GM19467 (cell line): ENCODE data around the gene NECTIN1.

Experiments used
- ATAC-seq: cut with Tn5 transposase; IDR thresholded peaks from one replicate; pipeline ENCODE4 v1.9.1; 2021; ENCODE audit warnings: mild to moderate bottlenecking, moderate library complexity; ENCODE audit not compliant: unreplicated experiment

NECTIN1 gene

DNA sequence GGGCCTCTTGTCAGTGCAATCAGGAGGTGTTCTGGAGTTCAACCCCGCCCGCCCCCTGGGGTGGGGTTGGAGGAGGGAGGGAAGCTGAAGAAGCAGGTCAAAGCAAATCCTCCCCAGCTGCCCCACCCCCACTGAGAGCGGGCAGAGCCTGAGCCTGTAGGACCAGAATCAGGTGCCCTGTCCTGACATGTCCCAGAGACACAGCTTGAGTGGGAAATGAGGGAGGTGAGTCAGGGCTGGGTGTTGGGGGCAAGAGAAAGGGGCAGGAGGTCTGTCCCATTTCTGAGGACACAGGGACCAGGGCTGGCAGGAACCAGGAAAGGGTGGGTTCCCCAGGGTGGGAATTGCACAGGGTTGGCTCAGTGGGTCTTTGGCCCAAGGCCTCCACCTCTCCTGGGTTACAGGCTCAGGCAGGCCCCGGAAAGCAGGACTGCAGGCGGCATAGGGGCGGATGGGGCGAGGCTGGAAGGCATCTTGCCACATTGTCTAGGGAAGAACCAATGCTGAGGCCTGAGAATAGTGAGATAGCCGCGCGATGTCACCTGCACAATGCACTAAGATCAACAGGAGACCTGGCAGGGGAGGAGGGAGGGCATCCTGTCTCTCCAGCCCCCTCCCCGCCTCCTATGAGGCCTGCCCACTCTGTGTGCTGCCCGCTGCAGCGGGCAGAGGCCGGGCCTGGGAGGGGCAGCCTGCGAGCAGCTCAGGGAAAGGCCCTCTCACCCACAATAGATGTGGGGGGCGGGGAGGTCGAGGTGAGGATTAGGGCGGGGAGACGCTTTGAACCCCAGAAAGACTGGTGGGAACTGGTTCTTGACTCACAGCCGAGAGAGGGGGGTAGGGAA, 32.4 kb downstream of the NECTIN1 start:
- no peak for ATAC-seq

DNA sequence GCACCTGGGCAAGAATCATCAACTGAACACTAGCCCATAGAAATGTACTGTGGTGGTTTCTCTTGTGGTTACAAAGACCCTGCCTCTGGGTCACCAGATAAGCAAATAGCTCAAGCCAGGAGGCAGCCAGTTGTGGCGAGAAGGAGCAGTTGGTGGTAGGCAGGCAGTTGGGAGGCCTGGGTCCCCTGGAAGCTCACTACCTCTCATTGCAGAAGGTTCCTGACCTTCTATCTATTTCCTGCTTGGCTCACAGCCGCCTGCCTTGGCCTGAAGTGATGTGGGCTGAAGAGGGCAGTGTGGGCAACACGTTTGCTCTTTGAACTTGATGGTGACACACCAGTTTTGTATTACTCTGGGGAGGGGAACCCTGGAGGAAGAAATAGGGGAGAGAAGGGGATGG, 34.7 kb downstream of the NECTIN1 start:
- ATAC-seq, result no peak

DNA sequence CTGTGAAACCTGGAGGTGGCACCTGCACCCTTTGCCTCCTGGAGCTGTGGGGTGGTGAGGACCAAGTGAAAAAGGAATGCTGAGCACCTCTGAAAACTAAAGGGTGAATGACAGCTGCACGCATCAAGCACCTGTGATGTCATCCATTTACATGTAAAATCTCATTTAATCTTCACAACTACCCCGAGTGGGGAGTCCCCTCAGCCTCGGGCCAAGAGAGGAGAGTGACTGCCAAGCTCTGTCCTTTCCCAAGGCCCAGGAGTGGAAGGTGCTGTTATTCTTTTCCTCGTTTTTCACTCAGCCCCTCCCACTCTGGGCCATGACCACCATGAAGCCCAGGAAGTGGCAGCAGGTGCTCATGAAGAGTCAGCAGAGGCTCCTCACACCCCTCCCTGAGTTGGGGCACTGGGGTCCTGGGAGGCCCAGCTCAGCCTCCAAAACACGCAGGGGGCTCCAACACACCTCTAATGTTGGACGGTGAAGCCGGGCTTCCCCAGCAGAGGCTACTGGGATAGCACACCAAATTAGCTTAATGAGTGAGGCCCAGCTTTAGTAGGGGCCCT, 35.7 kb downstream of the NECTIN1 start:
- ATAC-seq, result no peak

DNA sequence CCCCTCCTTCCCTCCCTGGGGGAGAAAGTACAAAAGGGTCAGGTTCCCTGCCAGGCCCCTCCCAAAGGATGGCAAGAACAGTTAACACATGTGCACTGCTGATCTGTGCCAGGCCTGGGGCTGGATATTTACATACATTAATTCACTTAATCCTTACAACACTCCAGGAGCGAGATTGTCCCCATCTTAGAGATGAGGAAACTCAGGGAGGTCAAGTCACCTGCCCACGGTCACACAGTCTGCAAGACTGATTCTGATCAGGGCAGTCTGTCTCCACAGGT, 36.5 kb downstream of the NECTIN1 start:
- no peak for ATAC-seq

DNA sequence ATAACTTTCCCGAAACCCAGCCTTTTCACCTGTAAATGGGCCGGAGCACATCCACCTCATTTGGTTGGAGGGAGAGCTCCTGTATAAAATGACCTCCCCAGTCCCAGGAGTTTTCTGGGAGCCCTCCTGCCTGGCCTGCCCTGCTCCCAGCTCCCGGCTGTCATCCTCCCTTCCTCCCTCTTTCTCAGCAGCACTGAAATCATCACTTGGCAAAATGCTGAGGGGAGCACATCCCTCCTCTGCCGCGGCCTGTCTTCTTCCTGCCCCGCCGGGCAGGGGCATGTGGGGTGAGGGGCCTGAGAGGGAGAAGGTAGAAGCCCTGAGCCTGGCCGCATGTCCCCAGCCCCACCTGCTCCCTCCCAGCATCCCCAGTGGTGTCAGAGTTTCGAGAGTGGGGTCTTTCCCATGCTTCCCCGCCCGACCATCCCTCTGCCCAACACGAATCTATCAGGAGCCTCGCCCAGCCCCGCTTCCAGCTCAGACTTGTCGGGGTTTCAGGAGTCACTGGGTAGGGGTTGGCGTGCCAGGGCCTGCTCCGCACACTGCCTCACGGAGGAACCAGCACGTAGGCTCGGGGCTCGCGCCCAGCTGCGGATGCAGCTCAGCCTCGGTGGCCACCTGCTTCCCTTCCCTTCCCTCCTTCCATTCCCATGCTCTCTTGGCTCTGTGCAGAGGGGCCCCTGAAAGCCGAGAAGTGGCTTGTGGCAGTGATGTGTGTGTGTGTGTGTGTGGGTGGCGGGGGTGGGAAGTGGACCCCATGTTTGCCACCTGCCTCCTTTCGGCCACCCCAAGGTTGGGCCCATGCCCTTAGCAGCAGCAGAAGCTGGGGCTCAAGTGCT, 37.1 kb downstream of the NECTIN1 start:
- ATAC-seq, result no peak

DNA sequence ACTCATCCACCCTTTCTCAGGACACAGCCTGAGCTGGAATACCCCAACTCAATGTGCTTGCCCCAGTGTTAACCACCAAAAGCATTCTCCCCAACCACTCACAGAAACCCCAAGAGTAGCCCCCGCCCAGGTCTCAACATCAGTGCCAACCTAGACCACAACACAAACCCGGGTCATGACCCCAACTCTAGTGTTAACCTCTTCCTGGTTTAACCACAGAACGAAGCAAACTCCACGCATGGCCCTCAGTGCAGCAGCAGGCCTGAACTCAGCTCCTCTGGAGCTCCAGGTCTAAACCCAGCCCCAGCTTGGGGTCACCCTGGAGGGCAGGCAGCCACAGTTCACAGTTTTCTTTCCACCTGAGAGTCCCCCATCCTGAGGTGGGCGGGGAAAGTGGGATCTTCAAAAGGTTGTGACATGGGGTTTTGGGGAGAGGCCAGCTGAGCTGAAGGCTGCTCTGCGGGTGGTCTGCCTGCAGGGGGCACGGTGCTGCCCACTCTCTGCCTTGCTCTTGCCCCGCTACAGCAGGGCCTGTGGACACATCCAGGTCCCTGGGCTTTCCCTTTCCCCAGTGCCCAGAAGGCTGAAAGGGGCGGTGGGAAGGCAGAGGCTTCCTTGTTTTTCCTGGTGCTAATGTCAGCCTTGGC, 37.9 kb downstream of the NECTIN1 start:
- no peak for ATAC-seq

DNA sequence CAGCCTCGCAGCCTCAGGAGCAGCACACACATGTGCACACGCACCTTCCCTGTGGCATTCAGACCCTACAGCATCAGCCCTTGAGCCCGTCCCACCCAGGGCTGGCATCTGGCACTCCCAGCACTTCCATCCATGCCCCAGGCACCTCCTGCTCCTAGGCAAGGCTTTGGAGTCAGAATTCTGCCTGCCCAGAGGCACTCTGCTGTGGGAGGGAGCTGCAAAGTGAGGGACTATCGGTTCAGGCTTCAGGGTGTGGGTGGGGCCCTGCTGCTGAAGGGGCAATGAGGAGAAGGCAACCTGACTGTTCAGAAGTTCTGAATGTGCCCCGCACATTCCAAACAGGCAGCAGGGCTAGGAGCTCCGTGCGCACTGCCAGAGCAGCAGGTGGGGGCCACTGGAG, 39.7 kb downstream of the NECTIN1 start:
- ATAC-seq, result no peak

DNA sequence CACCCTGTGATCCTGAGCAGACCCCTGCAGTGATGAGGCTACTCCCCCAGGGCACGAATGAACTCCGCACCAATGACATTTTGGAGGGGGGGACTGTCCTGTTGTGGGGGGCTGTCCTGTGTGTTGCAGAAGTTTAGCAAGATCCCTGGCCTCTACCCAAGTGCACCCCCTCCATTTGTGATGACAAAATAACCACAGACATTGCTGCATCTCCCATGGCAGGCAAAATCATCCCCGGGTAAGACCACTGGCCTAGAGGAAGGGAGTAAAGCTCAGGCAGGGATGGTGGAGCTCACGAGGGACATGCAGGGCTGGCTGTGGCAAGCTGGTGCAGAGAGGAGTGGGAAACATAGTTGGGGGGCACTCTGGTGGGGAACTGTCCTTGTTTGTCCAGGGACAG, 40.6 kb downstream of the NECTIN1 start:
- no peak for ATAC-seq

DNA sequence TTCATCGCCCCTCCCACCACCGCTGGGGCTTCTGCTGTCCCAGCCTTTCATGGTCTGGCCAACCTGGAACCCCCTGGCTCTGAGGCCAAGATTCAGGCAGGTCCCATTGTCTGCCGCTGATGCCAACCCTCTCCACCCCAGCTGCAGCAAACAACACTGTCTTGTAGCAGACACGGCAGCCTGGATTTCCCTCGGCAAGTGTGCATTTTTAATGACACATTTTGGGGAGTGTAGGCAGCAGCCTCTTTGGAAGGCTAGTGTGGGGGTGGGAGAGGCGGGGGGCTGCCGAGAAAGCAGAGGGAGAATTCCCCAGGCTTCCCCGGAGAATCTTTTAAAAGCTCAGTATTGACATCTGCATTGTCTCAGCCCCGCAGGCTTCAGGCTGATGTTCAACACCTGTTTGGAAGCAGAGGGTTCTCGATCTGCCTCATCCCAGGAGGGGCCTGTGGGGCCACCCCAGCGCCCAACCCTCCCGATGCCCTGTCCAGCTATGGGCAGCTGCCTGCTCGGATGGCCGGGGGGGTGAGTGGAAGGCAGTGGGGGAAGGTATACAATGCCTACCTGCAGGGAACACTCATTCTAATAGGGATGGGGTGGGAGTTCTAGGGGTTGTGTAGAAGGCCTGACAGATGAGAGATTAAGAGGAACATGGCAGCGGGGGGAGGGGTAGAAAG, 41.5 kb downstream of the NECTIN1 start:
- ATAC-seq, result no peak

DNA sequence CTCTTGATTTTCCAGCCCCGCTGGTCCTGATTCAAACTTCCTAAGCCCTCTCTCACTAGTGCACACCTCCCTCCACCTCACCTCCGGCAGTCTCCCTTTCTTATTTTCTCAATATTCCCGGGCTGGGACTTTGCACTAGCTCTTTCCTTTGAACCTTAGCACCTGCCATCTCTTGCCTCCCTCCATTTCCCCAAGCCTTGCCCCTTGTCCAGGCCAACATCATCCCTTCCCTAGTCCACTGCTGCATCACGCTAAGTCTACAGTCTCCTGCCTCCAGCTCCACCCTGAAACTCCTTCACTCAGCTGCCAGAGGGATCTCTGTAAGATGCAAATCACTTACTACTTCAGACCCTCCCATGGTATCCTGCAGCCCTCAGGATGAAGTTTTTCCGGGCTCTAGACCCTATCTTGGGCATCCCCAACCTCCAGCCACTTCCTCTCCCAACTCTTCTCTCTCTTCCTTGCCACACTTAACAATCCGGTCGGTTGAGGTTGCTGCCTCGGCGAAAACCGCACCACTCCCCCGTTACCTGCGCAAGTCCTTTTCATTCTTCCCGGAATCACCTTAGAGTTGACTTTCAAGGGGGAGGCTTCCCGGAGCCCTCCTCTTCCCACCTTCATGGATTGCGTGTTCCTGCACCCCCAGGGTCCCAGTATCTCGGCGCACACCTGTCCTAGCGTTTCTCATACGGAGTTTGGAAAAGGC, 42.7 kb downstream of the NECTIN1 start:
- no peak for ATAC-seq

DNA sequence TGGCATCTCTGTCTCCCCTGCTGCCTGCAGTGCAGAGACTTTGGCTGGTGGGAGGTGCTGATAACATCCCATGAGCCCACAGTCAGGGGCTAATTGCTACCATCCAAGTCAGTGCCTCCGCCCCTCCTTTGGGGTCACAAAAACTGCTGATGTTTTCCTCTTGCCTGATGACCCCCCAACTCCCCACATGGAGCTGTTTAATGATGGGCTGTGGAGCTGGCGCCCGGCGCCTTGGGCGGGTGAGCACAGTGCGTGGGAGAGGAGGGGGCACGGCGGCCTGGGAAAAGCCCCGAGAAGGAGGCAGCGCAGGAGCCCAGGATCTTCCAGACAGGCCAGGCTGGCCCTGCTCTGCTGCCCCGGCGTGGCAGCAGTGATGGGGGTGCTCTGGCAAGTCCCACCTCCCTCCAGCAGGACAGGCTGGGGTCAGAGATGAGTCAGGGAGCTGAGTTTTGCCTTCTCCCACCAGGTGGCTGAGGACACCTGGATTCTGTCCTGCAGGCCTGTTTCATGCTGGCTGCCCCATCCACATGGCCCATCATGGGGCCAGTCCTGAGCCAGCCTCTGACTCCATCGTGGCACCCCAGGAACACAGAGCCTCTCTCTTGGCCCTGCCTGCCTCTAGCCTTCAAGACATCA, 43.8 kb downstream of the NECTIN1 start:
- no peak for ATAC-seq

DNA sequence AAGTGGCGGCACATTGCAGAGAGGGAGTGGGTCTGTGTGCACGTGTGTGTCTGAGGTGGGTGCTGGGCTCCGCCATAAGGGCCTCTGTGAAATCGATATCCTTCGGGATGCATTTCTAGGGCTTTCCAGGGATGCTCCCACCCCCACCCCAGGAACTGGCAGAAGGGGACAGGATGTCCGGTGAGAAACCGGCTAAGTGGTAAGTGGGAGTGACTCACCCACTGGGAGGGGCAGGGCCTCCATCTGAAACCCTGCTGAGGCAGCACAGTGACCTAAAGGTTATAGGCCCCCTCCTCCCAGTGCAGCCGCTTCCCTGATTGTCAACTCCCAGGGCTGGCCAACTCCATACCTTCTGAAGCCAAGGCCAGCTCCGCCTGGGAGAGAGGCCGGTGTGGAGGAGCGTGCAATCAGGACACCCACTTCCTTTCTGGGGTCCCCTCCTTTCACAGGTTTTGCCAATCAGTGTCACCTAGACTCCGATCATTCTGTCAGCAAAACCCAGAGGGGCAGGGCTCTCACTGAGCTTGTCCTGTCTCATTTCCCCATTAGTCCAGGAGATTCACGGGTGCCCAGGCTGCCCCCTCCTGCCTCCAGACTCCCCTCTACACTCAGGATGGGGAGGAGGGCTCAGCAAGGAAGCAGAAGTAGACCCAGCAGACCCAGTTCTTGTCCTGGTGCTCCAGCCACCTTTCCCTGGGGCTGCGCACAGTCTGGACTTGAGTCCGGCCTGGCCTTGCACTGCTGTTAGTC, 44.5 kb downstream of the NECTIN1 start:
- no peak for ATAC-seq

DNA sequence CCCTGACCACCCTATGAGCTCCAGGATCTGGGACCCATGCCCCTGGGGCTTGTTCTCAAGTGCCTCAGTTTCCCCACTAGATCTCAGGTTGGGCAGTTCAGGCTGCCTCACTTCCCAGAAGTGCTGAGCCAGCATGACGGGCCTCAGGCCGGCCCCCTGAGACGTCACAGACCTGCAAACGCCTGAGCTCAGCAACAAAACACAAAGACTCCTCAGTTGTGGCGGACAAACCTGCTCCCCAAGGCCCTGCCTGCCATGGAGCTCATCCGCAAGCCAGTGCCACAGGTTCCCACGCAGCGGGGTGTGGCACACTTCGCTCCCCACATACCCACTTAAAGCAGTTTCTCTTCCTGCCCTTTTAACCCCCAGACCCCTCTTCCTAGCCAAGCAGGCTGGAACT, 45.2 kb downstream of the NECTIN1 start:
- no peak for ATAC-seq

DNA sequence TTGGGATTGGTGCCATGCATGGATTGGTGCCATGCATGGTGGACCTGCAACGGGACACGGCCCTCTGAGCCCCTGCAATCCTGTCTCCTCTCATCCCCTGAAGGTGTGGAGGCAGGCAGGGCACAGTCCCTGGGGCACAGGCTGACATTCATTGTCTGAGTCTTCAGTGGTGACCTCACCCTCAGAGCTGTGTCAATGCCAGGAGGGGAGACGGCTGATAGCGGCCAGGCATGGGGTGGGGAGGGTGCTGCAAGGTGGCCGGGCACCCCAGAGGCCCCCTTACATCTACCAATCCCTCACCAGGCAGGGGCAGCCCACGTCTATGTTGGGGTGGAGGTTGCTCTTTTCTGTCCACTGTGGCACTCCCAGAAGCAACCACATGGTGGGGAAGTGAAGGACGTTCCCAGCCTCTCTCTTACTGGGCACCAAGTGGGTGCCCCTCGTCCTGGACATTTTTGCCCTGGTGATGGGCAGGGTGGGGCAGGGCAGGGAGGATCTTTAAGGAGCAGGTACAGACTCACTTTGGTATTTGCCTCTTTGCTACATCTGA, 47.6 kb downstream of the NECTIN1 start:
- ATAC-seq, result no peak

DNA sequence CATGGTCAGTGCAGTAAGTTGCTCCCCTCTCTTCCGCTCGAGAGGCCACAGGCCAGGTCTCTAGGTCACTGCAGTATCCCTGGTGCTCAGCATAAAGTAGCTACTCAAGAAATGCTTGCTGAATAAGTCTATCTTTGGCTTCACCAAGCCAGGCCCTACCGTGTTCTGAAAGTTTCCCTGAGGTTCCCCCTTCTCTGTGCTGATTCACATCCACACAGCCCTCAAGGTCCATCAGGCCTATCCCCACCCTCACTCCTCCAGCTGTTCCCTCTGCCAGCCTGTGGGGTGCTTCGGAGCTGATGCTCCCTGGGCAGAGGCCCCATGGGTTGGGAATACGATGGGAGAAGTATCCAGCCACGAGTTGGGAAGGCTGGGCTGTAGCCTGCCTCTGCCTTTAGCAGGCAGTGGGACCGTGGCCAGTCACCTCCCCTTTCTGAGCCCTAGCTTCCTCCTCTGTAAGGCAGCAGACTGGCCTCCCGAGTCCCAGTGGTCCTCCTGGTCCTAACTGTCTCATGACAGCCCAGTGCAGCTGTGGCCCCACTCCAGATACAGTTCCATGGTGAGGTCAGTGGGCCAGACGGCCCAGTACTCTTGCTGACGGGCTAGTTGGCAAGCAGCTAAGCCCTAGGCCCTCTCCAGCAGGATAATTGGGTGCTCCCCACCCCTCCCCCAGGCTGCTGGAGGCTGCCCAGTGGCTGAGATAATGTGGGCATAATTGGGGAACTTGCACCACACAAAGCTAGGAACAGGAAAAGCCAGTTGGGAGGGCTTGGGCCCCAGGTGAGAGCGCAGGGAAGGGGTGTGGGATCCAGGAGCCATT, 48.2 kb downstream of the NECTIN1 start:
- ATAC-seq, result no peak

DNA sequence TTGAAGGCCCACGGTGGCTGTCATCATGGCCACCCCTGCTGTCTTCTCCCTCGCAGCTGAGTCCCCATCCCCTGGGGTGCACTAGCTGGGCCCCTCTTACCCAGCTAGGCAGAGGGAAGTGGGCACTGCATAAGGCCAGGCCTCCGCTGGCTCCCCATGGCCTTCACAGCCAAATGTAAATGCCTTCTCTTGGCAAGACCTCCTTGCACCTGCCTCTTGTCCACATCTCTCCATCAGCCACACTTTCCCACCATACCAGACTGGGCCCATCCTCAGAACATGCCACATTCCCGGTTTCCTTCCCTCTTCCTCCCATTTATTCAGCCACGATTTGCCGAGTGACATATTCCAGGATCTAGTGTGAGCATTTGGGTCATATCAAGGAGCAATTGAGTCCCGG, 49.7 kb downstream of the NECTIN1 start:
- ATAC-seq, result no peak

DNA sequence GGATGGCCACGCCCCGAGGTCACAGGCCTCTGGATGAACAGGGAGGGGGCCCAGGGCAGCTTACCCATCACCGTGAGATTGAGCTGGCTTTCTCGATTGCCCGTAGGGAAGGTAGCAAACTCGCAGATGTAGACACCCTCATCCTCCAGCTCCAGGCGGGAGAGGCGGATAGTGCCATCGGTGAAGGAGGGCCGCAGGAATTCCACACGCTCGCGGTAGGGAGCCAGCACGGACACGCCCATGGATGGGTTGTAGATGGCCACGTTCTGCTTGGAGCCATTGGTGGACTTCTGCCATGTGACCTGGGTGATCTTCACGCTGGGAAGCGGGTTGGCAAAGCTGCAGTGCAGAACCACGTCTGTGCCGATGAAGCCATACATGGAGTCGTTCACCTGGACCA, 50.6 kb downstream of the NECTIN1 start:
- no peak for ATAC-seq

DNA sequence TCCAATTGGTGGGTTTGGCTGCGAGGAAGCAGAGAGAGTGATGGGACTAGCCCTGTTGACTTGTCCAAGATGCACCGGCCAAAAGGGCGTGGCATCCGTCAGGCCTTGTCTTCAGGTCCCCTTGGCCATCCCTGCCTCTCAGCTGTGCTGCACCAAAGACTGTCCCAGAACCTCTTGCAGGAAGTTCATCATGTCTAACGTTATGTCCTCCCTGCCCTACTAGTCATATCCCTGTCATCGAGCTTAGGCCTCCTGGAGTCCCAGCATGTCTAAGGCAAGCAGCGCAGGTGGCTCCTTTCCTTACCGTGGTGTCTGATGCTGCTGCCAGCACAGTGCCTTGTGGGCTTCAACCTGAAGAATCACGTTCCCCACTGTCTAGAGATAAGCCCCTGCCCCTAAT, 51.2 kb downstream of the NECTIN1 start:
- no peak for ATAC-seq
